ENCODE results near the gene KRT24.

Gene KRT24

DNA sequence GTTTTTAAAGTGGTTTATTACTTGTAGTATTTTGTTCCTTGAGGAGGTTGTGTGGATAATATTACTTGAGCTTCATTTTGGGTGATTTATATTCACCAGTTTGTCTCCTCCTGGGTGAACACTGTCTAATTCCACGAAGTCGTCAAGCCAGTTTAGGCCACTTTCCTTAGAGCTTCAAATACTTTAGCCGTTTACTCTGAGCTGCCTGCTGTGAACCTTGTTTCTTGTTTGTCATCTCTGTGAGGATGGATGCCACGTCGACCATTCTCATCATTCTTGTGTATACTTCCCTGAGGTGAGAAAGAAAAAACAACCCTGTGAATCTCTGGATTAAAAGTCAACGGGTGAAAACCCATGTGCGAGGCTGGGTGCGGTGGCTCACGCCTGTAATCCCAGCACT lies 9.0 kb downstream of the KRT24 start:
- DNase-seq (ENCODE audit: low read depth in 2 of 2) = no peak

DNA sequence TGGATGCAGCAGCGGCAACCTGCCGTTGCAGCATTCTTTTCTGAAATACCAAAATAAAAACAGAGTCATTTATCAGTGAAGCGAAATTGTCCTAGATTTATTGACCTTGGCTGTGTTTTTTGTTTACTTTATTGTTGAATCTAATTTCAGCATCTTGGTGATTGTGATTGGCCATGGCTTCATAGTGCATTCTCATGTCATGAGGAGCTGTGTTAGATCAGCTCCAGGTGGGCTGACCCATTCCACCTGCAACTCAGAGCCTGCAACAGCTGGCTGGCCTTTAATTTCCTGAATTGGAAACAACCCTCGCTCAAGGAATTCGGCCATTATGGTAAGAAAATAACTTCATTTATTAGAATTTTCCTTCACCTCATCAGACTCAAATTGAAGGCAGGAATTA lies 16.4 kb downstream of the KRT24 start:
- no peak for DNase-seq (ENCODE audit: low read depth in 2 of 2)

DNA sequence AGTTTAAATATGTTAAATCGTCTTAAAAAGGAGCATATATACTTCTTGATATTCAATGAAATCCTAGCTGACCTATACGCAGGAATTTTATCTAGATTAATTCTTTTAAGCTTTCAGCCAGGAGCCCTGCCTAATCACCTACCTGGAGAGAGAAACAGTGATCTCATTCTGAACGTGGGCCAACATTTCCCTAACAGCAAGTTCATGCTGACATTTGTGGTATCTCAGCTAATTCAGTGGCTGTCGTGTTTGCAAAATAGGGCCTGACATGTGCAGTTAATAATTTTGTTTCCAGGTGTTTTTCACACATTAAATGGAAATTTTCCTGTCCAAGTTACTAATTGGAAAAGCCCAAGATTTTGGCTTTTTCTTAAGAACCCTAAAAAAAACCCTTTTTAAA lies 17.4 kb downstream of the KRT24 start:
- DNase-seq (ENCODE audit: low read depth in 2 of 2) = no peak

DNA sequence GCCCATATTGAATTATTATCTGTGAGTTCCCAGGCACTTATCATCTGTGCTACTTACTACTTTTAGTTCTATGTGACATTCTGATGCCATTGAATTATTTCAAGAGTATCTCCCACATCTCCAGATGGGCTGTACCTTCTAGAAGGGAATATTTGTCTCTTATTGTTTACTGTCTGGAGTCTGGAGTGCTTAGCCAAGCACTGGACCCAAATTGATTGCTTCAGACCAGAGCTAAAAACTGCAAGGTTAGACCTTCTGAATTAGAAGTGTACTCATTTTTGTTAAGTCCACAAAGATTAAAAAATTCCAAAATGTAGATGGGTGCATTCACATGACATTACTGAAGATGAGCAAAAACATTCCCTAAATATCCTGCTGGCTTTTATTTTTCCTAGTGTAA lies 22.6 kb downstream of the KRT24 start:
- DNase-seq (ENCODE audit: low read depth in 2 of 2) = no peak

DNA sequence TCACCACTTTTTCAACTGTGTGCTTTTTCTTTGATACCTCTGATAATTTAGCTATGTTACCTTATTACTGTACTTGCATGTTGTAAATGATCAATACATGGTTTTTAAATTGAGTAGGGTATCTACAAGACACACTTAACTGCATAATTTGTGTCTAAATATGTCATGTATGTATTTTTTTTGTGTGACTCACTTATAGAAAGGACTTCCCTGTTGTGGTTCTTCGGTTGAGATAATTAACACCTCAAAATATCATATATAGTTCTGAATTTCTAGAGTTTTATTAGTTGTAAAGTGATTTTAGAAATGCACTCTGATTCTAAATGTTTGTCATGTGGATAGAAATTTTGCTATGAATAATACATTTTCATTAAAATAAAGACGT lies 24.0 kb downstream of the KRT24 start:
- DNase-seq (ENCODE audit: low read depth in 2 of 2) = no peak

DNA sequence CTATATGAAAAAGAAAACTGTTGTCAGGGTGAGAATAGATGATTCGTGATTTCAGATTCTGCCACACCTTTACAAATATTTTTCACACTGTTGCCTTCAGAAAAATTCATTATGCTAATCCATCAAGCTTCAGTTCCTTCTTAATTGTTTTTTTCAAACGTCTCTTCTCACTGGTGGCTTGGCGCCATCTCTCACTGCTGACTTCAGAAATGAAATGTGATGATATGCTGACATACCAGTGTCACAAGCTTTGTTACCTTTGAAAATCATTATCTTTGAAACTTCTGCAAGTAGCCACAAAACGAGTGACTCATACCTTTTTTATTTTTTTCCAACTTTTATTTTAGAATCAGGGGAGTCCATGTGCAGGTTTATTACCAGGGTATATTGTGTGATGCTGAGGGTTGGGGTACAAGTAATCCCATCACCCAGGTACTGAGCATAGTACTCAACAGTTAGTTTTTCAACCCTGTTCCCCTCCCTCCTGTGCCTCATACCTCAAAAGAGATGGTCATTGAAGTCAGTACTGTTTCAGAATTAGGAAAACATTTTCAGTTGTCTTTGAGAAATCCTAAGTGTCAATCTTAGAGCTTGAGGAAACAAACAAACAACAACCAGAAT lies 24.5 kb downstream of the KRT24 start:
- no peak for DNase-seq (ENCODE audit: low read depth in 2 of 2)

DNA sequence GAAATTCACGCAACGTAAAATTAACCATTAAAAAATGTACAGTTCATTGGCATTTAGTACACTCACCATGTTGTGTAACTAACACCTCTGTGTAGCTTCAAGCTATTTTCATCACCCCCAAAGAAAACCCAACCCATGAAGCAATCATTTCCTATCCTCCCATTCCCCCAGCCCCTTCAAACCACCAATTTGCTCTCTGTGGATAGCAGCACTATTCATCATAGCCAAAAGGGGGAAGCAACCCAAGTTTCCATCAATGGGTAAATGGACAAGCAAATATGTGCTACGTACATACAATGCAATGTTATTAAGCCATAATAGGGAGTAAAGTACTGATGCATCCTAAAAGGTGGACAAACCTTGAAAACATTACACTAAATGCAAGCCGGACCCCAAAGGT lies 27.6 kb downstream of the KRT24 start:
- no peak for DNase-seq (ENCODE audit: low read depth in 2 of 2)

DNA sequence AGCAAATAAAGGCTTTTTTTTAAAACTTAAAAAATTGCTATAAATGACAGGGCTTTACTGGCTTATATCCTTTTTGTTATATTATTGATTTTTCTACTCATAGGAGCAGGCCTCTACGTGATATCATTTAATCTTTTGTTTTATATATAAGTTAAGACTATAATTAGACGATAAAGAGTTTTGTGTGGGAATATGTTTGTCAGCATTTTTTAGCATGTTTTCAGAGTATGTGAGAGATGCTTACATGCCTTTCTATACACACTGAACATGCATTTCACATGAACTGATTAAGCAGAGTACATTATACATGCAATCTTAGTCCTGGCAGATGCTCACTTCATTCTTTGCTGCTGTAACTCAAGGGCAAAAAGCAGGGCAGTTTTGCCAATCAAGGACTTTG lies 30.9 kb downstream of the KRT24 start:
- DNase-seq (ENCODE audit: low read depth in 2 of 2) = no peak

DNA sequence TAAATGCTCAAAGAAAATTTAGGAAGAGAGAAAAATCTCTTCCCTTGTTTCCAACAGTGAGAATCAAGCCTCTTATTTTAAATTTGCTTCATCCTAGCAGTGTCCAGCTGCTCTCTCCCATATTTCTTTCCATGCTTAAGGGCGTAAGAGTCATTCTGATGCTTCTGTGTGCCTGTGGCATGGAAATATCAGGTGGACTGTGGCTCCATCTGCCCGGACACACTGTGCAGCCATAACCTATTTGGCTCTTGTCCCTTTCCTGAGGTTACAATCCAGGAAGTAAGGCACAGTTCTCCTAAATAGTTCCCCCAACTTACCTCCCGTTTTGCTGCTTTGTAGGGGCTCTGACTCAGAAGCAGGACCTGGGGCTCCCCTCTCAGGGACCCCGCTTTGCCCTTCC lies 32.3 kb downstream of the KRT24 start:
- no peak for DNase-seq (ENCODE audit: low read depth in 2 of 2)

DNA sequence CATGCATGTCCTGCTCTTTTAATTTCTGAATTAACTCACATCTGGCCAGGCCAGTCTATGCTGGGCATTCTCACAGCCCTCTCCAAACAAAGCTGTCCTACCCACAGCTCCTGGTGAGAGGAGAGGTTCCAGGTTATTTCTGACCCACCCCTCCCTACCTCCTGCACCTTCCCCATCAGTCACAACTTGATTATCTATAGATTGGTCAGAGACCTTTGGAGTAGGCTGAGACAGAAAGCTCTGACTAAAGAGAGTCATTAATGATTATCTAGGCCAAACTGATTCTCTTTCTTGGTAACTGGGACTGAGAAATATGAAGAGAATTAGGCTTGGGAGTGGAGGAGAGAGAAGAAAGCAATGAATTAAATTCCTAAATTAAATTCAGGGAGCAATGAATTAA lies 37.2 kb downstream of the KRT24 start:
- no peak for DNase-seq (ENCODE audit: low read depth in 2 of 2)

DNA sequence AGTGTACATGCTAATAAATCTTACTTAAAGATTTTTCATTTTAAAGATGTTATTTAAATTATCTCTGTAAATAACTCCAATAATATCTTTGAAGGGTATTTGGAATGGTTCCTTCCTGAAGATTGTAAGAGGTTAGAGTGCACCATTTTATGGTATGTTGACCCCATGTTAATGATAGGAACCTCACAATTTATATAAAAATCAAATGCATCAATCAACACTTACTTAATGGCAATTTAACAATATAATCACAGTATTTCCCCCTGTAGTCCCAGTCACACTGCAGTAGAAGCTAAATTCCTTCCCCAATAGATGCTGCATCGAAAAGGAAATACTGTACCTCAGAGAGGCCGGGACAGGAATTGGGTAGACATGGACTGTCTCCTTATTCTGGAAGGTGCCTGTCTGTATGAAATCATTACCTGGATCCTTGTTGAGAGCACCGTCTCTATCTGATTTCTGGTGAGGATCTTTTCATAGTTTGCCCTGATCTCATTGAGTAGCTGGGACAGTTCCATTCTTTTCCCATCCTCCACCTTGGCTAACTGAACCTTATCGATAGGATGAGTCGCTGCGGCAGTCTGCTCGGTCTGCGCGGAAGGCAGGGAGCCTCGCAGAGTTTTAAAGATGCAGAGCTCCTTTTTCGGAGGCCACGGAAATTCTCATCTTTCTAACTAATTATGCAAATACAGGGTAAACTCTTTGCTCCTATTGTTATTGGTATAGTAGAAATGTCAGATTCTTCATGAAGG lies 38.8 kb downstream of the KRT24 start, which contains the start of gene KRT222:
TSS of gene KRT222 (minus strand) at position 596 of the 752 bp plus-strand sequence. CDS start at position 518, 78 bp downstream.
- no peak for DNase-seq (ENCODE audit: low read depth in 2 of 2)

DNA sequence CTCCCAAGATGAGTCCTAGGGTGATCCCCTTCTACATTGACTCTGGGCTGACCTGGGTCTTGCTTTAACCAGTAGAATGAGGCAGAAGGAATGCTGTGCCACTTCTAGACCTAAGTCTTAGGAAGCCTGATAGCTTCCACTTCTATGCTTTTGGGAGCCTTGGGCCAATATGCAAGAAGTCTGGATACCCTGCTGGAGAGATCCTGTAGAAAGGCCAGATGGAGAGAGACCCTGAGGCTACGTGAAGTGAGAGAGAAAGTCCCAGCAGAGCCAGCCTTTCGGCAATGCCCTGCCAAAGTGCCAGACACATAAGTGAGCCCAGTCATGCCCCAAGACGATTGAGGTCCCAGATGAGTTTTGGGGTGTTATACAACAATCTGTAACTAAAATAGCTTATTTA lies 40.3 kb downstream of the KRT24 start:
- DNase-seq (ENCODE audit: low read depth in 2 of 2) = no peak

DNA sequence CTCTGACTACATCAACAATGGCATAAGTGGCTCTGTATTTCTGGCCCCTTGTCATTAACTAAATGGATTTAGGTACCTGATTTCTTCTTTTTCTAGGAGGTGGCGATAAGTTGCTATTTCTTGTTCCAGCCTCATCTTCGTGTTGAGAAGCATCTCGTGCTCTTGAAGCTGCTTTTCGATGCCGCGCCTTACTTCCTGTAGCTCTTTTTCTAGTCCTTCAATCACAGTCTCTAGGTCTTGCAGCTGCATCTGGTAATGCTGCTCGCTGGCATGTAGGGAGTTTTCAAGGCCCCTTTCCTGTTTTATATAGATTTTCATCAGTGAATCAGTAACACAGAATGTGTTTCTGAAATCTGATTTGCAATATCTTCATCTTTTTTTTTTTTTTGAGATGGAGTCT lies 43.6 kb downstream of the KRT24 start:
- no peak for DNase-seq (ENCODE audit: low read depth in 2 of 2)

DNA sequence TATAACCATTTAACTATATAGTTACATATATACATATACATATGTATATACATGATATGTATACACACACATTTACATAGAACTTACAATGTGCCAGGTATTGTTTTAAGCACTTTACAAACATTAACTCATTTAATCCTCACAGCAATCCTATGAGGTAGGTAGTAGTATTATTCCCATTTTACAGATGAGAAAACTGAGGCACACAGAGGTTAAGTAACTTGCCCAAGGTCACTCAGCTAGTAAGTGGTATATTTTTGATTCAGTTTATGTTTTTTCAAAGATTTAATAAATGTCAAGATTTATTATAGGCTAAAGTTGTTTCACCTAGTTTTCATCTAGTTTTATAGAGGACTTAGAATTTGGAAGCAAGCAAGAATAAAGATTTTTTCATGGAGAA lies 45.2 kb downstream of the KRT24 start:
- no peak for DNase-seq (ENCODE audit: low read depth in 2 of 2)

DNA sequence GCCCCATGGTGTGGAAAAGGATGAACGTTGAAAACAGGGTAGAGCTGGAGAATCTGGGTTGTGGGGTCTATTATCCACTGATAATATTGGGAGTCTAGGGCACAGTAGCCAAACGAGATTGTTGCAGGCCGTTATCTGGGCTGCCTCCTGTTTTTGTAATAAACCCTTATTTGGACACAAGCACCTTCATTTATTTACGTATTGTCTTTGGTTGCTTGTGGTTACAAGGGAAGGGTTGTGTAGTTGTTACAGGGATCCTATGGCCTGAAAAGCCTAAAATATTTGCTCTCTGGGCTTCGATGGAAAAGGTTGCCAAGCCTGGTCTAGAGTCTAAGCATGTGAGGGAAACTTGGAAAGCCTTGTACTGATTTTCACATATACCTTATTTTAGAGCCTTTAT lies 51.6 kb downstream of the KRT24 start:
- DNase-seq (ENCODE audit: low read depth in 2 of 2) = no peak

DNA sequence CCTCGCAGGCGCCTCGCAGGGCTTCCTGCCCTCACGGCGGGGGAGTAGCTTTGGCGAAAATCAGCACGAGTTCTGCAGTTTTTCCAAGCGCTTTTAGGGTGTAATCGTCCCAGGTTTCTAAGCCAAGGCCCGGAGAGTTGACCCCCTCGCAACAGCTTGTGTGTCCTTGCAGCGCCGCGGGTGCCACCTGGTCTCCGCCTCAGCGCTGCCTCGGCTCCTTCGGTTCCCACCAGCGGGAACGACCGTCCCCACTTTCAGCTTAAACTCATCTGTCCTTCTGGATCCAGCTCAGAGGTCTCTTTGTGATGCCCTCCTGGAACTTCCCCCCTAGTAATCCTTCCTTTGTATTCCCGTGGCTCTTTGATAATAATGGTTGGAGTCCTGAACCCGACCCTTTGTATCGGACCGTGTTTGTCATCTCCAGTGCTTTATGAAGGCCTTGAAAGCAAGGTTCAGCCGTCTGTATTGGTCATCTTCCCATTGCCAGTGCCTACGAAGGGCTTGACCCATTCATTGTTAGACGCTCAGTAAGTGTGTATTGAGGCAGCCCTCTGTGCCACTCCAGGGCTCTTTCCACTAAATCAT lies 55.1 kb downstream of the KRT24 start:
- no peak for DNase-seq (ENCODE audit: low read depth in 2 of 2)

Measured in stimulated activated CD4-positive, alpha-beta T cell treated with anti-CD3 and anti-CD28 coated beads, Interleukin-1b, Interleukin-23, amount 100 ng/mL, for 1 hour (primary cell).